ENCODE results near the gene C14orf180. TPM values are rescaled to one million over a fixed set of nuclear protein-coding genes. Genes with fewer than 3 reads are reported as not detected.

C14orf180 gene
- total and polyA plus RNA-seq, 2 donors (not counting 1 experiment from before 2014, with no cell fraction given) = not detected

- no peaks in the 10 kb centered on the region for H3K36me3 ChIP-seq (ENCODE audit: control insufficient read depth, insufficient read depth, low read length)
- TF ChIP-seq EZH2 (IDR thresholded peaks at IDR 0.05; ENCODE audit: low read length, missing control alignments) = no peak
- TF ChIP-seq, protein P1, sequence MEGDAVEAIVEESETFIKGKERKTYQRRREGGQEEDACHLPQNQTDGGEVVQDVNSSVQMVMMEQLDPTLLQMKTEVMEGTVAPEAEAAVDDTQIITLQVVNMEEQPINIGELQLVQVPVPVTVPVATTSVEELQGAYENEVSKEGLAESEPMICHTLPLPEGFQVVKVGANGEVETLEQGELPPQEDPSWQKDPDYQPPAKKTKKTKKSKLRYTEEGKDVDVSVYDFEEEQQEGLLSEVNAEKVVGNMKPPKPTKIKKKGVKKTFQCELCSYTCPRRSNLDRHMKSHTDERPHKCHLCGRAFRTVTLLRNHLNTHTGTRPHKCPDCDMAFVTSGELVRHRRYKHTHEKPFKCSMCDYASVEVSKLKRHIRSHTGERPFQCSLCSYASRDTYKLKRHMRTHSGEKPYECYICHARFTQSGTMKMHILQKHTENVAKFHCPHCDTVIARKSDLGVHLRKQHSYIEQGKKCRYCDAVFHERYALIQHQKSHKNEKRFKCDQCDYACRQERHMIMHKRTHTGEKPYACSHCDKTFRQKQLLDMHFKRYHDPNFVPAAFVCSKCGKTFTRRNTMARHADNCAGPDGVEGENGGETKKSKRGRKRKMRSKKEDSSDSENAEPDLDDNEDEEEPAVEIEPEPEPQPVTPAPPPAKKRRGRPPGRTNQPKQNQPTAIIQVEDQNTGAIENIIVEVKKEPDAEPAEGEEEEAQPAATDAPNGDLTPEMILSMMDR (conservative IDR thresholded peaks at IDR 0.05 in 1 of 2, IDR thresholded peaks at IDR 0.05 in 1 of 2; ENCODE audit: low read depth in 1 of 2, low read length in 2 of 2) = no peak
- no peak for DNase-seq (ENCODE audit: low read depth in 2 of 2)
- H4K20me1 ChIP-seq (ENCODE audit: control insufficient read depth, extremely low read depth, insufficient read depth, low read length) = no peaks in the 10 kb centered on the region
- H3K9ac ChIP-seq (ENCODE audit: insufficient read depth, low read length) = no peak overlapping the region
- no peaks in the 10 kb centered on the region for H3K79me2 ChIP-seq (ENCODE audit: control insufficient read depth, insufficient read depth, low read length)
- H3K27ac ChIP-seq (ENCODE audit: insufficient read depth, low read length) = no peak overlapping the region
- no peaks in the 10 kb centered on the region for H3K4me1 ChIP-seq (ENCODE audit: control insufficient read depth, extremely low read depth, insufficient read depth, low read length)
- H3K9me3 ChIP-seq (ENCODE audit: control insufficient read depth, insufficient read depth, low read depth, low read length) = no peaks in the 10 kb centered on the region
- no peaks in the 10 kb centered on the region for H3K27me3 ChIP-seq (ENCODE audit: control insufficient read depth, insufficient read depth, low read length)
- no peak overlapping the region for H3K4me2 ChIP-seq (ENCODE audit: extremely low read depth, insufficient read depth, low read length)
- H3K4me3 ChIP-seq (replicated peaks in 1 of 4; ENCODE audit: control extremely low read depth in 1 of 4, insufficient read depth in 1 of 4, low read depth in 3 of 4, low read length in 4 of 4) = no peak overlapping the region
- no peak overlapping the region for H2AFZ ChIP-seq (ENCODE audit: low read length)
Measured at GRCh38 chr14:104591031-104591430, 11.5 kb downstream of the C14orf180 start.

DNA sequence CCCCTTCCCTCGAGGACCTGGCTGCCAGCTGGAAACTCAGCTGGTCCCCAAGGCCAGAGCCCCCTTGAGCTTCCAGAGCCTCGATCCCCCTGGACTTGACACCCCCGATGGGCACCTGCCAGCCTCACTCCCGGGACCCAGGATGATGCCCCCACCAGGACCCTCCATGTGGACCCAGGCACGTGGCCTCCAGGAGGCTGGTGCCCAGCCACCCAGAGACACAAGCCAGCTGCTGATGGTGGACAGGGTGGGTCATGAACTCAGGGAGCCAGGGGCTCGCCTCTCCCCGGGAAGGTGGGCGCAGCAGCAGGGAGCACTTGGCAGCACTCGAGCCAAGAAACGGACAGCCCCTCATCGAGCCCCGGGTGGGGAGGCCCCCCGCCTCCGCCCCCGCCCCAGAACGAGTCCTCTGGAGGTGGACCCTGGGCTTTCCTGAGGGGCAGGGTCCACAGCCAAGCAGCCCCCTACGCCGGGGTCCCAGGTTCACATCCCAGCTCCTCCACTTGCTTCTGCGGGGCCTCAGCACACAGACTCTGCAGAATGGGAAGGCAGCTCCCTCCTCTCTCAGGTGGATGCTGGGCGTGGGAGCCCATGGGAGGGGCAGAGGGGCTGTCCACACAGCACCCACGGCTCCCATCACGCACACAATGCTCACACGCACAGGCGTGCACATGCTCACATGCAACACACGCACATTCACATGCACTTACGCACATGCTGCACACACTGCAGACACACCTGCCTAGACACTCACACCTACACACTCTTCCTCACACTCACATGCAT, 12.1 kb downstream of the C14orf180 start:
- H3K27ac ChIP-seq (ENCODE audit: insufficient read depth, low read length) = no peak overlapping the region
- no peak overlapping the region for H2AFZ ChIP-seq (ENCODE audit: low read length)
- DNase-seq (ENCODE audit: low read depth in 2 of 2) = no peak
- no peaks in the 10 kb centered on the region for H3K9me3 ChIP-seq (ENCODE audit: control insufficient read depth, insufficient read depth, low read depth, low read length)
- H3K4me2 ChIP-seq (ENCODE audit: extremely low read depth, insufficient read depth, low read length) = no peak overlapping the region
- TF ChIP-seq, protein P1 (conservative IDR thresholded peaks at IDR 0.05 in 1 of 2, IDR thresholded peaks at IDR 0.05 in 1 of 2; ENCODE audit: low read depth in 1 of 2, low read length in 2 of 2) = no peak
- no peak for TF ChIP-seq EZH2 (IDR thresholded peaks at IDR 0.05; ENCODE audit: low read length, missing control alignments)
- H3K9ac ChIP-seq (ENCODE audit: insufficient read depth, low read length) = no peak overlapping the region
- H3K4me3 ChIP-seq (replicated peaks in 1 of 4; ENCODE audit: control extremely low read depth in 1 of 4, insufficient read depth in 1 of 4, low read depth in 3 of 4, low read length in 4 of 4) = no peak overlapping the region
- no peaks in the 10 kb centered on the region for H4K20me1 ChIP-seq (ENCODE audit: control insufficient read depth, extremely low read depth, insufficient read depth, low read length)
- H3K36me3 ChIP-seq (ENCODE audit: control insufficient read depth, insufficient read depth, low read length) = no peaks in the 10 kb centered on the region
- H3K4me1 ChIP-seq (ENCODE audit: control insufficient read depth, extremely low read depth, insufficient read depth, low read length) = no peaks in the 10 kb centered on the region
- no peaks in the 10 kb centered on the region for H3K79me2 ChIP-seq (ENCODE audit: control insufficient read depth, insufficient read depth, low read length)
- no peaks in the 10 kb centered on the region for H3K27me3 ChIP-seq (ENCODE audit: control insufficient read depth, insufficient read depth, low read length)

- Histone ChIP-seq H3K27me3 (ENCODE audit: control insufficient read depth, insufficient read depth, low read length) (no peaks in the 10 kb centered on the region), H3K79me2 (ENCODE audit: control insufficient read depth, insufficient read depth, low read length) (no peaks in the 10 kb centered on the region), H3K27ac (ENCODE audit: insufficient read depth, low read length) (no peak overlapping the region), H3K4me2 (ENCODE audit: extremely low read depth, insufficient read depth, low read length) (no peak overlapping the region), H2AFZ (ENCODE audit: low read length) (no peak overlapping the region), H3K9me3 (ENCODE audit: control insufficient read depth, insufficient read depth, low read depth, low read length) (no peaks in the 10 kb centered on the region), H4K20me1 (ENCODE audit: control insufficient read depth, extremely low read depth, insufficient read depth, low read length) (no peaks in the 10 kb centered on the region), H3K4me1 (ENCODE audit: control insufficient read depth, extremely low read depth, insufficient read depth, low read length) (no peaks in the 10 kb centered on the region), H3K36me3 (ENCODE audit: control insufficient read depth, insufficient read depth, low read length) (no peaks in the 10 kb centered on the region), H3K4me3 (replicated peaks in 1 of 4; ENCODE audit: control extremely low read depth in 1 of 4, insufficient read depth in 1 of 4, low read depth in 3 of 4, low read length in 4 of 4) (no peak overlapping the region), H3K9ac (ENCODE audit: insufficient read depth, low read length) (no peak overlapping the region)
- DNase-seq (ENCODE audit: low read depth in 2 of 2) = no peak
- no peak for TF ChIP-seq EZH2 (IDR thresholded peaks at IDR 0.05; ENCODE audit: low read length, missing control alignments)
- TF ChIP-seq, protein P1 (conservative IDR thresholded peaks at IDR 0.05 in 1 of 2, IDR thresholded peaks at IDR 0.05 in 1 of 2; ENCODE audit: low read depth in 1 of 2, low read length in 2 of 2) = no peak
Measured at GRCh38 chr14:104592292-104592672, 12.7 kb downstream of the C14orf180 start.
